ENCODE measurements around the gene C4orf51.

The C4orf51 gene

GRCh38 chr4:145663194-145663593 is 16.8 kb upstream of the C4orf51 start:
- TF ChIP-seq, protein P1, sequence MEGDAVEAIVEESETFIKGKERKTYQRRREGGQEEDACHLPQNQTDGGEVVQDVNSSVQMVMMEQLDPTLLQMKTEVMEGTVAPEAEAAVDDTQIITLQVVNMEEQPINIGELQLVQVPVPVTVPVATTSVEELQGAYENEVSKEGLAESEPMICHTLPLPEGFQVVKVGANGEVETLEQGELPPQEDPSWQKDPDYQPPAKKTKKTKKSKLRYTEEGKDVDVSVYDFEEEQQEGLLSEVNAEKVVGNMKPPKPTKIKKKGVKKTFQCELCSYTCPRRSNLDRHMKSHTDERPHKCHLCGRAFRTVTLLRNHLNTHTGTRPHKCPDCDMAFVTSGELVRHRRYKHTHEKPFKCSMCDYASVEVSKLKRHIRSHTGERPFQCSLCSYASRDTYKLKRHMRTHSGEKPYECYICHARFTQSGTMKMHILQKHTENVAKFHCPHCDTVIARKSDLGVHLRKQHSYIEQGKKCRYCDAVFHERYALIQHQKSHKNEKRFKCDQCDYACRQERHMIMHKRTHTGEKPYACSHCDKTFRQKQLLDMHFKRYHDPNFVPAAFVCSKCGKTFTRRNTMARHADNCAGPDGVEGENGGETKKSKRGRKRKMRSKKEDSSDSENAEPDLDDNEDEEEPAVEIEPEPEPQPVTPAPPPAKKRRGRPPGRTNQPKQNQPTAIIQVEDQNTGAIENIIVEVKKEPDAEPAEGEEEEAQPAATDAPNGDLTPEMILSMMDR (IDR thresholded peaks at IDR 0.05) = no peak

DNA sequence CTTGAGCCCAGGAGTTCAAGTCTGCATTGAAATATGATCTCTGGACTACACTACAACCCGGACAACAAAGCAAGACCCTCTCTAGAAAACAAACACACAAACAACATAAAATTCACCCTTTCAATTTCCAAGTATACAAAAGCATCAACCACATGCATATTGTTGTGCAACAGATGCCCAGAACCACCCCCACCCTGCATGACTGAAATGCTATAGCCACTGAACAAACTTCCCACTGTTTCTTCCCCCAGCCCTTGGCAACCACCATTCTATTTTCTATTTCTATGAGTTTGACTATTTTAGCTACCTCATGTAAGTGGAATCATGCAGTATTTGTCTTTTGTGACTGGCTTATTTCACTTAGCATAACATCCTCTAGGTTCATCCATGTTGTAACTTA is 14.2 kb upstream of the C4orf51 start:
- TF ChIP-seq, protein P1 (IDR thresholded peaks at IDR 0.05) = no peak

DNA sequence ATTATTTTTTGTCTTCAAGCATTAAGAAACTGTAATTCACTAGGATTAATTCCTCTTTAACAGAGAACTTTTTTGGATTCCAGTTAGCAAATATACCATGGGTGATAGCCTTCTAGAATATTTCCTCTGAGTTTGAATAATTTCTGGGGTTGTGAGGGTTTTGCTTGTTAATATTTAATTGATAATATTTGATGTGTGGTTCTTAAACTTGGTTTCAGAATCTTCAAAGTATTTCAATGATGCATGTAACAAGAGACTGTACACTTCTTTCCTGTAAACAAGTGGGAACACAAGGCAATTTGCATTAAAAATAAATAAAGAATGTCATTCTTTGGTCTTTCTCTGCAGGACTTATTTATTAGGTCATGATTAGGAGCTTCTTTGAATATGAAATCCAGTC is 9.5 kb upstream of the C4orf51 start:
- TF ChIP-seq, protein P1 (IDR thresholded peaks at IDR 0.05) = no peak

DNA sequence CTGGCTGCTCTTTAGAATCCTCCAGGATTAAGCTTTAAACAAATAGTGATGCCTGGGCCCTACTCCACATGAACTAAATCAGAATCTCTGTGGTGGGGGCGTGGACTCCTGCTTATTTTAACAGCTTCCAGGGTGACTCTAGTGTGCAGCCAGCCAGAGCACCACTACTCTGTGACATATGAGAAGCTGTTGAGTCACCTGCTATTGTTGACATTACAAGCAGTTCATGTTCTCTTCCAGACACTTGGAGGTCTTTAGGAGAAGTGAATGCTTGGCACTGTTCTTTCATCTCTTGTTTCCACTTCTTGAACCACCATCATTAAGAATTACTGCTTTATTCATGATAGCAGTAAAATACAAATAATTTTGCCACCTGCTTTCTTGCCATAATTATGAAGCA is 426 bp upstream of the C4orf51 start:
- TF ChIP-seq, protein P1 (IDR thresholded peaks at IDR 0.05) = no peak

GRCh38 chr4:145680902-145681301 is 956 bp downstream of the C4orf51 start:
- TF ChIP-seq, protein P1 (IDR thresholded peaks at IDR 0.05) = no peak

DNA sequence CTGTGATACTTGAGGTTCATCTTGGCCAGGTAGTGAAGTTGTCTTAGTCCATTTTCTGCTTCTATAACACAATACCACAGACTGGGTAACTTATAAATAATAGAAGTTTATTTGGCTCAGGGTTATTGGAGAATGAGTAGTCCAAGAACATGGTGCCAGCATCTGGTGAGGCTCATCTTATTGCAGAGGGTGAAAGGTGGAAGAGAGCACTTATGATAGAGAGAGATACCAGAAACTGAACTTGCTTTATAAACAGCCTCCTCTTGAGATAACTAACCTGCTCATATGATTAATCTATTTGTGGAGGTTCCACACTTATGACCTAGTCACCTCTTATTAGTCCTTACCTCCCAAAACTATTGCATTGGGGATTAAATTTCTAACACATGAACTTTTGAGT is 1.6 kb downstream of the C4orf51 start:
- TF ChIP-seq, protein P1 (IDR thresholded peaks at IDR 0.05) = no peak

- TF ChIP-seq, protein P1 (IDR thresholded peaks at IDR 0.05) = no peak
These were observed 2.0 kb downstream of the C4orf51 start for GRCh38 chr4:145681956-145682355.

- TF ChIP-seq, protein P1 (IDR thresholded peaks at IDR 0.05) = no peak
These were observed 7.0 kb downstream of the C4orf51 start for GRCh38 chr4:145686991-145687390.
